Activated T-cell treated with anti-CD3 and anti-CD28 coated beads, Interleukin-2, amount 50 U/mL, for 72 hours (primary cell): ENCODE data around the gene QRICH1. TPM values are rescaled to one million over a fixed set of nuclear protein-coding genes. Genes with fewer than 3 reads are reported as not detected.
A peak's percentile ranks its signal among the peaks of the same experiment; 100 is the strongest.
"Not testable (repeated sequence)": the region's sequence is repeated elsewhere in the genome, so short reads cannot be mapped to it uniquely, and the experiment has no call there.

ENCODE experiments used
- ATAC-seq, 2 donors: fragments of 150-1000 bp; cut with Tn5 transposase; replicated peaks in 1 of 2; 2 replicates each; pipeline ENCODE4 v1.10.0; 2021; ENCODE audit warnings: moderate library complexity in 2 of 2, mild to moderate bottlenecking in 1 of 2
- DNase-seq, 2 donors: peaks; one replicate each; pipeline ENCODE4 v3.0.0; 2021 to 2022; ENCODE audit warnings: mixed read lengths in 1 of 2
- H3K27ac Mint-ChIP-seq: one replicate; pipeline ENCODE4 v1.8.0; 2022; ENCODE audit warnings: mild to moderate bottlenecking, moderate library complexity, mixed read lengths
- H3K27me3 Mint-ChIP-seq: one replicate; pipeline ENCODE4 v1.8.0; 2022; ENCODE audit warnings: low read depth, mixed read lengths
- H3K36me3 Mint-ChIP-seq, 2 donors: one replicate each; pipeline ENCODE4 v1.8.0; 2022; ENCODE audit warnings: mixed read lengths in 2 of 2, mild to moderate bottlenecking in 1 of 2; ENCODE audit not compliant: insufficient read depth in 2 of 2
- H3K4me1 Mint-ChIP-seq: one replicate; pipeline ENCODE4 v1.8.0; 2022; ENCODE audit warnings: low read depth, mixed read lengths
- H3K4me3 Mint-ChIP-seq, 2 donors: one replicate each; pipeline ENCODE4 v1.8.0; 2022; ENCODE audit warnings: mild to moderate bottlenecking in 2 of 2, mixed read lengths in 2 of 2, moderate library complexity in 2 of 2
- H3K9me3 Mint-ChIP-seq, 2 donors: one replicate each; pipeline ENCODE4 v1.8.0; 2022; ENCODE audit warnings: mixed read lengths in 2 of 2
- total RNA-seq, 2 donors: library from RNA; stranded (reverse); gene quantifications; one replicate each; pipeline ENCODE4 v1.2.3, GENCODE V29; 2022

The QRICH1 gene
- total RNA-seq, 2 donors from 2014 or later, result 120 to 123 TPM

DNA sequence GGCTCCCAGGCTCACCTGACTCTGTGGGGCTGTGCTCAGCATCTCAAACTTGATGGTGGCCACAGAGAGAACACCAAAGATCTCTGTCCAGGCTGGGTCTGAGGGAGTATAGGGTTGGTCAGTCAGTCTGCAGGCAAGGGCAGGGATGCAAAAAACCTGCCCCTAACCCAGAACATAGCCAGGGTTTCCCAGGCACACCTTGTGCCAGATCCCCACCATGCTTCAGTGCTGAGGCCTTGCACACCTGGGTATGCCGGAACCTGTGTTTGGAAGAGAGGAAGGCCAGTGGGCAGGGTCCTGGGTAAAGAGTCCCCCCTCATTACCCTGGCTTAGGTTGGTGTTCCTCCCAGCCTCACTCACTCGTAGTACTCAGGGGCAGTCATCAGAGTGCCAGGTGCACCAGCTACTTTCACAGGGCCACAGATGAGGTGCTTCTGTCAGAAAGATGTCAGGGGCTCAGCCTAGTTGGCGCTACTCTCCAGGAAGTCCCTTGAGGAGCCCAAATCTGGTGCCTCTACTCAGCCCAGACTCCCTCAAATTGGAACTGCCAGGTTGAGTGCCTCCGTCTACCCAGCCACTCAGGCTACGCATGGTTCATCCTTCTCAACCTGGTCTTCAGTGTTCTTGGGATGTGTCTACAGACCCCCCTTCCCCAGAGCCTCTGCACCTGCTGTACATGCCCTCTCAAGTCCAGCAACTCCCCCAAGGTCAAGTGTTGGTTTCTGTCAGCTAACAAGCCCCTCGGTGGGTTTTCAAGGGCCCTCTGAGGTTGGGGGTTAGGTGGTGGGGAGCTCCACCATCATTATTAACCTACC, 77.2 kb downstream of the QRICH1 start:
- H3K27ac Mint-ChIP-seq, result no peak overlapping the region
- DNase-seq, result no peak
- peaks cover 7 to 9% of the 10 kb centered on the region in 2 donors for H3K36me3 Mint-ChIP-seq
- no peaks in the 10 kb centered on the region for H3K27me3 Mint-ChIP-seq
- peaks cover 43% of the 10 kb centered on the region for H3K4me1 Mint-ChIP-seq
- no peak for ATAC-seq
- peak overlapping the region; percentile 91 to 94 for H3K4me3 Mint-ChIP-seq
- H3K9me3 Mint-ChIP-seq, result no peaks in the 10 kb centered on the region

DNA sequence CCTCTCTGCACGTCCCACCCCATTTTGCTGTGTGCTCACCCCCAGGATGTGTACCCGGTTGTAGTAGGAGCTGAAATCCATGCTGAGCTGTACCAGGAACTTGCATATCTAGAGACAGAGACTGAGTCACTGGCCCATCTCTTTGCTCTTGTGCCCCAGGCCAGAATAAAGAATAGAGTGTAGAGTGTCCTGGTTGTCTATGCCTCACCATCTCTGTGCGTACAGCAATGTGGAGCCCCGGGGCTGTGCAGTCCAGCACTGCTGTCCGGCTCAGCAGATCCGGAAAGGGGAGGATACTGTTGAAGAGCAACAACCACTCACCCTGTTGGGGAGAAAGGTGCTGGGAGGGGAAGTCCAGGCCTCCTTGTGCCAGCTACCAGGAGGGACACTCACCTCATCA, 78.1 kb downstream of the QRICH1 start:
- no peak for DNase-seq
- Mint-ChIP-seq H3K27me3 (no peaks in the 10 kb centered on the region), H3K9me3 (no peaks in the 10 kb centered on the region), H3K4me1 (peaks cover 39% of the 10 kb centered on the region), H3K36me3 (peaks cover 4 to 7% of the 10 kb centered on the region in 2 donors), H3K27ac (no peak overlapping the region), H3K4me3 (no peak overlapping the region)
- ATAC-seq, result no peak

DNA sequence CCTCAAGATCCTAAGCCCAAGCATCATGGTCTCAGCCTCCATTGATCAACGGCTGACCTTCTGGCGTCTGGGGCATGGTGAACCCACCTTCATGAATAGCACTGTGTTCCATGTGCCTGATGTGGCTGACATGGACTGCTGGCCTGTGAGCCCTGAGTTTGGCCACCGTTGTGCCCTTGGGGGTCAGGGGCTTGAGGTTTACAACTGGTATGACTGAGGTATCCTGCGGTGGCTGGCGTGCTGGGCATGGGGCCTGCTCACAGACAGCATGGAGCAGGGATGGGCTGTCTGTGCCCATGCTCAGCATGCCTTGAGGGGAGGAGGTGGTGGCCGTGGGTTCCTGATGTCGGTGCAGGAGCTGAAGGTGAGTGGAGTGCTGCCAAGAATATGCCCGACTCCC, 78.8 kb downstream of the QRICH1 start:
- ATAC-seq (no peak), DNase-seq (no peak)
- peak overlapping the region; percentile 55 for H3K27ac Mint-ChIP-seq
- H3K36me3 Mint-ChIP-seq, result peaks cover 4 to 7% of the 10 kb centered on the region in 2 donors
- peaks cover 37% of the 10 kb centered on the region for H3K4me1 Mint-ChIP-seq
- H3K9me3 Mint-ChIP-seq, result no peaks in the 10 kb centered on the region
- H3K4me3 Mint-ChIP-seq, result no peak overlapping the region
- H3K27me3 Mint-ChIP-seq, result no peaks in the 10 kb centered on the region

DNA sequence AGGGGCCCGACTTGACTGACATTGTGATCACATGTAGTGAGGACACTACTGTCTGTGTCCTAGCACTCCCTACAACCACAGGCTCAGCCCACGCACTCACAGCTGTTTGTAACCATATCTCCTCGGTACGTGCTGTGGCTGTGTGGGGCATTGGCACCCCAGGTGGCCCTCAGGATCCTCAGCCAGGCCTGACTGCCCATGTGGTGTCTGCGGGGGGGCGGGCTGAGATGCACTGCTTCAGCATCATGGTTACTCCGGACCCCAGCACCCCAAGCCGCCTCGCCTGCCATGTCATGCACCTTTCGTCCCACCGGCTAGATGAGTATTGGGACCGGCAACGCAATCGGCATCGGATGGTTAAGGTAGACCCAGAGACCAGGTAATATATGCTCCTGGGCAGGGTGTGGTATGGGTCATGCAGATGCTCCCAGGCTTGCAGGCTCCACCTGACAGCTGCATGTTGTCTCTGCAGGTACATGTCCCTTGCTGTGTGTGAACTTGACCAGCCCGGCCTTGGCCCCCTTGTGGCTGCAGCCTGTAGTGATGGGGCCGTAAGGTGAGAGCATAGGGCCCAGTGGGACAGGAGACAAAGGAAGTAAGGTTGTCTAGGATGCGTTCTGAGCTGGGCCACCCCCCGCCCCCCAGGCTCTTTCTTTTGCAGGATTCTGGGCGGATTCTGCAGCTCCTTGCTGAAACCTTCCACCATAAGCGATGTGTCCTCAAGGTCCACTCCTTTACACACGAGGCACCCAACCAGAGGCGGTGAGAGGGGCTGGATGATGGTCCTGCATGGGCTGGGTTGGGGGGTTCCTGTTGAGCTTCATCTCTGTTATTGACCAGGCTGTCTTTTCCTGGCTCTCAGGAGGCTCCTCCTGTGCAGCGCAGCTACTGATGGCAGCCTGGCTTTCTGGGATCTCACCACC, 79.9 kb downstream of the QRICH1 start:
- no peak overlapping the region for H3K4me3 Mint-ChIP-seq
- DNase-seq (peak; percentile 58 to 64), ATAC-seq (peak; percentile 20 to 23)
- no peaks in the 10 kb centered on the region for H3K9me3 Mint-ChIP-seq
- peaks cover 4 to 7% of the 10 kb centered on the region in 2 donors for H3K36me3 Mint-ChIP-seq
- H3K27me3 Mint-ChIP-seq, result no peaks in the 10 kb centered on the region
- H3K27ac Mint-ChIP-seq, result no peak overlapping the region
- peaks cover 33% of the 10 kb centered on the region for H3K4me1 Mint-ChIP-seq

DNA sequence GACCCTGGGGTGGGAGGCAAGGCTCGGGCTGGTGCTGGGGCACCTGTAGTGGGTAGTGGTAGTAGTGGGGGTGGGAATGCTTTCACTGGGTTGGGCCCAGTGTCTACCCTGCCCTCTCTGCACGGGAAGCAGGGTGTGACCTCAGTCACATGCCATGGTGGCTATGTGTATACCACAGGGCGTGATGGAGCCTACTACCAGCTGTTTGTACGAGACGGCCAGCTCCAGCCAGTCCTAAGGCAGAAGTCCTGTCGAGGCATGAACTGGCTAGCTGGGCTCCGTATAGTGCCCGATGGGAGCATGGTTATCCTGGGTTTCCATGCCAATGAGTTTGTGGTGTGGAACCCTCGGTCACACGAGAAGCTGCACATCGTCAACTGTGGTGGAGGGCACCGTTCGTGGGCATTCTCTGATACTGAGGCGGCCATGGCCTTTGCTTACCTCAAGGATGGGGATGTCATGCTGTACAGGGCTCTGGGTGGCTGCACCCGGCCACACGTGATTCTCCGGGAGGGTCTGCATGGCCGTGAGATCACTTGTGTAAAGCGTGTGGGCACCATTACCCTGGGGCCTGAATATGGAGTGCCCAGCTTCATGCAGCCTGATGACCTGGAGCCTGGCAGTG, 80.6 kb downstream of the QRICH1 start:
- no peak for DNase-seq
- H3K9me3 Mint-ChIP-seq, result no peaks in the 10 kb centered on the region
- peaks cover 34% of the 10 kb centered on the region for H3K4me1 Mint-ChIP-seq
- peaks cover 4 to 7% of the 10 kb centered on the region in 2 donors for H3K36me3 Mint-ChIP-seq
- H3K27me3 Mint-ChIP-seq, result no peaks in the 10 kb centered on the region
- no peak for ATAC-seq
- H3K4me3 Mint-ChIP-seq, result no peak overlapping the region
- no peak overlapping the region for H3K27ac Mint-ChIP-seq

- no peak overlapping the region for H3K4me3 Mint-ChIP-seq
- H3K27me3 Mint-ChIP-seq, result no peaks in the 10 kb centered on the region
- H3K27ac Mint-ChIP-seq, result no peak overlapping the region
Observed at GRCh38 chr3:49012441-49013017, 81.3 kb downstream of the QRICH1 start.

GRCh38 chr3:49009396-49009795, 84.5 kb downstream of the QRICH1 start:
- Mint-ChIP-seq H3K27me3 (no peaks in the 10 kb centered on the region), H3K4me1 (peaks cover 31% of the 10 kb centered on the region), H3K9me3 (no peaks in the 10 kb centered on the region), H3K36me3 (peaks cover 4 to 7% of the 10 kb centered on the region in 2 donors), H3K4me3 (peak overlapping the region; percentile 56), H3K27ac (peak overlapping the region; percentile 55)
- no peak for ATAC-seq
- DNase-seq, result no peak

More at GRCh38 chr3:49012441-49013017, 81.3 kb downstream of the QRICH1 start:
- no peaks in the 10 kb centered on the region for H3K9me3 Mint-ChIP-seq
- H3K4me1 Mint-ChIP-seq, result peaks cover 36% of the 10 kb centered on the region
- no peak for DNase-seq
- ATAC-seq, result no peak
- H3K36me3 Mint-ChIP-seq, result peaks cover 4 to 7% of the 10 kb centered on the region in 2 donors

DNA sequence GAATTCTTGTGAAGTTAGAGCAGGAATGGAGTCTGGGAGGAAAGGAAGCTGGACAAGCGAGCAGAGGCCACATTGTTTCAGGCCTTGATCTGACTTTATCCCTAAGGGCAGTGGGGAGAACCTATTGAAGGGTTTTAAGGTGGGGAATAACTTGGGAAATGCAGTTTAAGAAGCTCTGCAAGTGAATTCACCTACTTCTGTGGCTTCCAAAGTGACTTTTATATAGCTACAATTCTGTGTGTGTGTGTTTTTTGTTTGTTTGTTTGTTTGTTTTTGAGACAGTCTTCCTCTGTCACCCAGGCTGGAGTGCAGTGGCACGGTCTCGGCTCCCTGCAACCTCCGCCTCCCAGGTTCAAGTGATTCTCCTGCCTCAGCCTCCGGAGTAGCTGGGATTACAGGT, 85.2 kb downstream of the QRICH1 start:
- ATAC-seq, DNase-seq, H3K27me3 Mint-ChIP-seq, H3K36me3 Mint-ChIP-seq, H3K9me3 Mint-ChIP-seq: not testable (repeated sequence)
- peak overlapping the region; percentile 95 for H3K27ac Mint-ChIP-seq
- H3K4me3 Mint-ChIP-seq, result peak overlapping the region; percentile 98 to 99
- H3K4me1 Mint-ChIP-seq, result peaks cover 31% of the 10 kb centered on the region

DNA sequence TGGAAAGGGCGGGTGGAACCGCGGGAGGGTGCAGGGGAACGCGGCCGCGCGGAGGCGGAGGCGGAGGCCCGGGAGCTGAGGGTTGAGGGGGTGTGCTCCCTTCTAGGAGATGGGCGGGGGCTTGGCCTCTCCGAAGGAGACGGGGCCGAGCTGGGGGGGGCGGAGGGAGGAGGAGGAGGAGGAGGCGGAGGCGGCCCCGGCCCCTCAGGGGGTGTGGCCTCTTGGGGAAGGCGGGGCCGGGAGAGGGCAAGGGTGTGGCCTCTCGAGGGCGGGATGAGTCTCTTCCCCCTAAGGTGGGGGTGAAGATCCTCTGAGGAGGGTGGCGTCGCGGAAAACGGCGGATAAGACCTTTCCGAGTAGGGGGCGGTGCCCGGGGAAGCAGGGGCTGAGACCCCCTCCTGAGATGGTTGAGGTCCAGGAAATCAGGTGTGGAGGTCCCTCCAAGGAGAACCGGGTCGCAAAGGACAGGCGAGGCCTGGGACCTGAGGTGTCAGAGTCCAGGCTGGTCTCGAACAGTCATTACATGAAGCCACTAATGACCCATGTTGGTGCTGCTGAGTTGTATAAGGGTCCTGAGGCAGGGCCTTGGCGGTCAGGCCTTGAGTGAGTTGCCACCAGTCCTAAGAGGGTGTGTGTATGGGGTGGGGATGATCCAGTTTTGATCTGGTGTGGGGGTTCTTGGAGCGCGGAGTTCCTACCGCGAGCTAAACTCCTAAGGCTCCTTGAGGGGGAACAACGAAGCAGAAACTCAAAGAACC, 85.9 kb downstream of the QRICH1 start:
- Mint-ChIP-seq H3K27ac (peak overlapping the region; percentile 95), H3K4me3 (peak overlapping the region; percentile 98 to 99), H3K27me3 (no peaks in the 10 kb centered on the region), H3K36me3 (peaks cover 4 to 7% of the 10 kb centered on the region in 2 donors), H3K4me1 (peaks cover 31% of the 10 kb centered on the region), H3K9me3 (no peaks in the 10 kb centered on the region)
- peak; percentile 64 to 65 for ATAC-seq
- DNase-seq, result peak; percentile 91 to 94

GRCh38 chr3:49007068-49007770, 86.7 kb downstream of the QRICH1 start, which contains the start of gene WDR6:
TSS of gene WDR6 (plus strand) at chr3:49007391. CDS start at chr3:49007432, 41 bp downstream.
- DNase-seq (peak; percentile 98 to 99), ATAC-seq (peak; percentile 90 to 91)
- H3K27ac Mint-ChIP-seq, result peak within 1 kb of the TSS; percentile 100
- H3K27me3 Mint-ChIP-seq, result no peaks in the 10 kb centered on the region
- peaks cover 30% of the 10 kb centered on the region for H3K4me1 Mint-ChIP-seq
- no peaks in the 10 kb centered on the region for H3K9me3 Mint-ChIP-seq
- peaks cover 3 to 7% of the 10 kb centered on the region in 2 donors for H3K36me3 Mint-ChIP-seq
- H3K4me3 Mint-ChIP-seq, result peak within 1 kb of the TSS; percentile 98 to 99

DNA sequence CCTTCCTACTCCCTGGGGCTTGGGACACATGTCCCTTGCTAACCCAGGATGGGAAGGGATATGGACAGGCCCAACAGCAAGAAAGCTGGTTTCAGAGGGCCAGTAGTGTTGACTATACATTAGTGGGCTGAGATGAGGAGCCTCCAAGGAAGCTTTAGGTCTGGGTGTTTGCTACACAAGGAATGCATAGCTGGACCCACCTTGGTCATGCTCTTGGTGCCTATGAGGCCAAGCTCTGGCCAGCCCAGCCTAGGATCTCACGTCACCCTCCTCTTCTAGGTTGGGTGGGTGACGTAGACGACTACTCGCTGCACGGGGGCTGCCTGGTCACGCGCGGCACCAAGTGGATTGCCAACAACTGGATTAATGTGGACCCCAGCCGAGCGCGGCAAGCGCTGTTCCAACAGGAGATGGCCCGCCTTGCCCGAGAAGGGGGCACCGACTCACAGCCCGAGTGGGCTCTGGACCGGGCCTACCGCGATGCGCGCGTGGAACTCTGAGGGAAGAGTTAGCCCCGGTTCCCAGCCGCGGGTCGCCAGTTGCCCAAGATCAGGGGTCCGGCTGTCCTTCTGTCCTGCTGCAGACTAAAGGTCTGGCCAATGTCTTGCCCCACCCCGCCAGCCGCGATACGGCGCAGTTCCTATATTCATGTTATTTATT, 87.3 kb downstream of the QRICH1 start:
- no peaks in the 10 kb centered on the region for H3K27me3 Mint-ChIP-seq
- H3K27ac Mint-ChIP-seq, result peak overlapping the region; percentile 100
- H3K4me3 Mint-ChIP-seq, result peak overlapping the region; percentile 98 to 99
- H3K4me1 Mint-ChIP-seq, result peaks cover 25% of the 10 kb centered on the region
- H3K36me3 Mint-ChIP-seq, result peaks cover 2 to 3% of the 10 kb centered on the region in 2 donors
- no peaks in the 10 kb centered on the region for H3K9me3 Mint-ChIP-seq
- no peak for ATAC-seq
- DNase-seq, result peak in 1 of 2 donors; percentile 26
